ENCODE results near the gene TTLL12. TPM values are rescaled to one million over a fixed set of nuclear protein-coding genes. Genes with fewer than 3 reads are reported as not detected.

Gene TTLL12
- 10.9 and 11.5 TPM in 2 replicates for total RNA-seq

DNA sequence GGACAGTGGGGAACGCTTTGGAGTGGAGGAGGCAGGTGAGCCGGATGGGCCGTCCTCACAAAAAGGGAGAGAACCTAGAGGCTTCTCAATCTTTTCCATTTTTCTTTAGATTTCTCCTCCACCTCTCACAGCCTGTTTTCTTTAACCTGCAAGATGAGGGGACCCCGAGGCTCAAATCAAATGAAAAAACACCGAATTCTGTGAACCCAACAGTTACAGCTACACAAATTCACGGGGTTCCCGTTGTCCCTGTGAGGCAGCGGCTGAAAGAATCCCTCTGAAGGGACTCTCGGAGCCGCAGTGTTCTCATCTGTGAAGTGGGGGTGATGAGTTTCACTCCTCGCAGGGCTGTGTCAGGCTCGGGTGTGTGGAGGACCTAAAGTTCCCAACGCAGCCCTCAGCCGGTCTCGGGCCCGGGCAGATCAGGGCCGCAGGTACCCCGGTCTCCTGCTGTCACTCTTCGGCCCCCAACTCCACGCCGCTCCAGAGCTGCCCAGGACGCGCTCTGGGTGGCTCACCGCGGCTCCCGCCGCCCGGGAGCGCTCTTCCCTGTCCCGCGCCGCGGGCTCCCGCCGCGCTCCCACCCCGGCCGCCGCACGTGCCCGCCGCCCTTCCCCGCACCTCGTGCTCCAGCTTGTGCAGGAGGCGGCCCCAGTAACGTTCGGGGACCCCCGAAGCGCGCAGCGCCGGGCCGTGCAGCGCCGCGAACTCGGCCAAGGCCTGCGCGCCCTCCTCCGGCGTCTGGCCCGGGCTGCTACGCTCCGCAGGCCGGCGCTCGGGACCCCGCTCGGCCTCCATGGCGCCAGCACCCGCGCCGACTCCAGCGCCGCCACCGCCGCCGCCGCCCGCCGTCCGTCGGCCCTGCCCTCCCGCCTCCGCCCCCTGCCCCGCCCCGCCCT lies at the start of gene TTLL12:
Gene TTLL12, minus strand, starts transcription at position 863 of the 899 bp plus-strand sequence. Its CDS starts 65 bp downstream, at position 798.

DNA sequence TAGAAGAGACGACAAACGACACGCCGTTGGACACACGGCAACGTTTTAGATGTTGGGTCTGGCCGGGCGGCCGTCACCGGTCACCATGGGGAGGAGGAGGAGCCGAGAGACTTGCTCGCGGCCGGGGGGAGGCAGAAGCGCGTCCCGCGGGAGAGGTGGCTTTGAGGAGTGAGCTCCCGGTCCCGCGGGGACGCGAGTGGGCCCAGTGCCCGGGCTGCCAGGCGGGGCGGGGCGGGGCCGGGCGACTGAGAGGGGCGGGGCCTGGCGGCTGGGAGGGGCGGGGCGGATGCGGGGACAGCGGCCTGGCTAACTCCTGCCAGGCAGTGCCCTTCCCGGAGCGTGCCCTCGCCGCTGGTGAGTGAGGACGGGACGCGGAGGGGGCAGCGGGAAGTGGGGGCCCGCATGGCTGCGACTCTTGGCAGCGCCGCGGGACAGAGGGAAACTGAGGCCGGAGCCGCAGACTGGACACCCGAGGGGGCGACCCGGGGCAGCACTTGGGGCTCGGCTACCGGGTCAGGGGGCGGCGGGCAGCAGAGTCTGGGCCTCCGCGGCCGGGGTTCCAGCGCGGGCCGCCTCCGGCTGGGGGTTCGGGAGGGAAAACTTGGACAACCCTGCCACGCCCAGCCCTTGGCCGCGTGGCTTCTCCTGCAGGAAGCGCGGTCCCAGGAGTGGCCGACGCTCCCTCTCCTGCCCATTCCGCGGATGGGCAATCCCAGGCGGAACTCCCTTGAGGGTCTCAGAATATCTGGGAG lies 35.5 kb downstream of the TTLL12 start, which contains the start of gene TSPO:
Gene TSPO, plus strand, starts transcription at position 309 of the 752 bp plus-strand sequence. CDS start 7,680 bp downstream, outside the sequence.

DNA sequence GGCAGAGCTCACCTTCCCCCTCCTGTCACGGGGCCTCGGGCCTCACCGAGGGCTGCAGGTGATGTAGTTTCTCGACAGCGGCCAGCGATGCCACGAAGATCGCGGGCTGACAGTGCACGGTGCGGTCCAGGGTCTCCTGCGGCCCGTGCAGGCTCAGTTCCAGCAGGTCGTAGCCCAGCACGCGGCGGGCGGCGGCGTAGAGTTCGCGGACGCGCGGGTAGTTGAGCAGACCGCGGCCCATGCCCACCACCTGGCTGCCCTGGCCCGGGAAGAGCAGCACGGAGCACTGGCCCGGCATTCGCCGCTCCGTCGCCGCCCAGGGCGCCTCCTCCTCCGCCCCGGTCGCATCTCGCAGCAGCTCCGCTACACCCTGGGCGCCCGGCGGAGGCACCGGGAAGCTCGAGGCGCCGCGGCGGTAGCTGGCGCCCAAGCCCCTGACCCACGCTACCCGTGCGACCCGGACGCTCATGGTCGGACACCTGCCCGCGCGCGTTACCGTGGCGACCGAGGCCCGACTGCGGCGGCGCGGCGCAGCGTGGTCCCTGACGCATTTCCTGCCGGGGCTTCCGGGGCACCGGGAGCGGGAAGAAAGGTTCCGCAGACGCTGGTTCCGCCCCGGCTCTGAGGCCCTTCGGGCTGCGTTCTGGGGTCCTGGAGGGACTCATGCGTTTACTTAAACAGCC lies 43.9 kb downstream of the TTLL12 start, which contains the start of gene MCAT:
Gene MCAT, minus strand, starts transcription at position 519 of the 683 bp plus-strand sequence. Its CDS starts 50 bp downstream, at position 469.

Other genes starting within 250 kb of the TTLL12 start
- gene PACSIN2, start 172.0 kb downstream of the TTLL12 start, total RNA-seq = 32.0 and 38.0 TPM in 2 replicates
- 17.7 and 23.8 TPM in 2 replicates for gene TTLL1, start 97.7 kb downstream of the TTLL12 start, total RNA-seq
- not detected in 2 replicates for gene BIK, start 76.4 kb downstream of the TTLL12 start, total RNA-seq
- 6.9 and 8.2 TPM in 2 replicates for gene MCAT, start 43.7 kb downstream of the TTLL12 start, total RNA-seq
- gene TSPO, start 35.6 kb downstream of the TTLL12 start, total RNA-seq = 101 and 271 TPM in 2 replicates
- gene SCUBE1, start 156.2 kb upstream of the TTLL12 start, total RNA-seq = under 0.01 and 0.34 TPM in 2 replicates
- not detected in 2 replicates for gene MPPED1, start 224.9 kb upstream of the TTLL12 start, total RNA-seq

Measured in bronchial smooth muscle cell (primary cell).